Bronchial epithelial cell (primary cell): ENCODE data around the gene ADNP2. TPM values are rescaled to one million over a fixed set of nuclear protein-coding genes. Genes with fewer than 3 reads are reported as not detected.
A peak's percentile ranks its signal among the peaks of the same experiment; 100 is the strongest.

ENCODE experiments used
- DNase-seq: peaks from one replicate; pipeline ENCODE4 v3.0.0-alpha.2; 2010; ENCODE audit warnings: low read depth
- FAIRE-seq: peaks from 2 replicates; lab custom pipeline; 2011; peaks lifted over from hg19 to GRCh38; lab: Jason Lieb, UNC
- H3K27me3 ChIP-seq: 2 replicates; pipeline ENCODE4 v1.5.1; 2011; ENCODE audit warnings: low read length; ENCODE audit not compliant: control insufficient read depth, insufficient read depth
- H3K36me3 ChIP-seq: 2 replicates; pipeline ENCODE4 v1.5.1; 2011; ENCODE audit warnings: low read length; ENCODE audit not compliant: control insufficient read depth, insufficient read depth
- H3K4me3 ChIP-seq: 2 replicates; pipeline ENCODE4 v1.5.1; 2011; ENCODE audit warnings: mild to moderate bottlenecking, low read depth, low read length, control low read depth
- CTCF ChIP-seq: IDR thresholded peaks from 2 replicates; pipeline ENCODE4 v1.5.1; 2011; ENCODE audit warnings: mild to moderate bottlenecking, moderate library complexity, low read length, control low read depth, inconsistent platforms; ENCODE audit not compliant: insufficient read depth, severe bottlenecking
- total RNA-seq: library from RNA; depleted of rRNA; stranded (reverse); fragments of >200 nt; gene quantifications from 2 replicates; pipeline ENCODE4 v1.2.1, GENCODE V29; 2014

ADNP2 gene
- 19.3 and 21.6 TPM in 2 replicates for total RNA-seq

- H3K27me3 ChIP-seq: no peaks in the 10 kb centered on the region
- H3K4me3 ChIP-seq: peak within 1 kb of the TSS; percentile 69
- no peaks in the 10 kb centered on the region for H3K36me3 ChIP-seq
- FAIRE-seq: peak; percentile 86
- TF ChIP-seq CTCF: no peak
- DNase-seq: peak; percentile 93
Observed at GRCh38 chr18:80108739-80109675, at the start of gene ADNP2. Gene ADNP2 (plus strand): TSS chr18:80109262. CDS start chr18:80117543, 8,281 bp downstream.

- TF ChIP-seq CTCF: no peak
- no peak overlapping the region for H3K4me3 ChIP-seq
- DNase-seq: no peak
- H3K36me3 ChIP-seq: no peaks in the 10 kb centered on the region
- FAIRE-seq: no peak
- no peaks in the 10 kb centered on the region for H3K27me3 ChIP-seq
Observed at GRCh38 chr18:80059945-80060344, 49.1 kb upstream of the ADNP2 start.

DNA sequence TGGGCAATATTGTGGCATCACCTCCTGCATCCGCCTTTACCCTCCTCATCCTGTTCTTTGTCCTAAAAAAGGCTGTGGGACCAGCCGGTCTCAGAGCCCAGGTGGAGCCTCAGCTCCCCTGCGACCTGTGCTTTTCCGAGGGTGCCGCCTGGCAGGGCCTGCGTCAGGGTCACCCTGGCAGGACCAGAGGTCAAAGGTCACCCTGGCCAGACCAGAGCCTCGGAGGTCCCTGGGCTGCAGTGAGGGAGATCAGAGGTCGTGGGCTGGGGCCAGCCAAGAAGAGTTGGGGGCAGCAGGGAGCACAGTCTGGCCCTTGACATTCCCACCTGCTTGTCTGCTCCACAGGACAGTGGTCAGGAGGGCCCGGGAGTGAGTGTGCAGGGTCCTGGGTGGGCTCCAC lies 43.4 kb upstream of the ADNP2 start:
- no peak for TF ChIP-seq CTCF
- no peak for DNase-seq
- Histone ChIP-seq H3K4me3 (no peak overlapping the region), H3K27me3 (no peaks in the 10 kb centered on the region), H3K36me3 (no peaks in the 10 kb centered on the region)
- FAIRE-seq: no peak

DNA sequence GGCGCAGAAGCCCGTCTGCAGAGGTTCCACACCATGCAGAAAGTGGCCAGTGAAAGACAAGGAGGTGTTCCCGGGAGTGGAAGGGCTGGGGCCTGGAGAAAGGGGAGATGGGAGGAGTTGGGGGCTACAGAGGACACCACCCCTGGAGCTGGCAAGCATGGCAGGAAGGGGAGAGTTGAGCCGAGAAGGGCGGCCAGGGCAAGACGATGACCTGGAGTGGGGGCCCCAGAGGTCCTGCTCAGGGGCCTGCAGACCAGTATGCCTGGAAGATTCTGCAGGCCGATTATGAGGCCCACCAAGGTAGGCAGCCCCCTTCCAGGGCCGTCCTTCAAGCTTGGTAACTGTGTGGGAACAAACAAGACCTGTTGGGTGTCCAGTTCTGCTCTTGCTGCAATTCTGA lies 41.7 kb upstream of the ADNP2 start:
- Histone ChIP-seq H3K27me3 (no peaks in the 10 kb centered on the region), H3K36me3 (no peaks in the 10 kb centered on the region), H3K4me3 (no peak overlapping the region)
- FAIRE-seq: no peak
- no peak for DNase-seq
- no peak for TF ChIP-seq CTCF

DNA sequence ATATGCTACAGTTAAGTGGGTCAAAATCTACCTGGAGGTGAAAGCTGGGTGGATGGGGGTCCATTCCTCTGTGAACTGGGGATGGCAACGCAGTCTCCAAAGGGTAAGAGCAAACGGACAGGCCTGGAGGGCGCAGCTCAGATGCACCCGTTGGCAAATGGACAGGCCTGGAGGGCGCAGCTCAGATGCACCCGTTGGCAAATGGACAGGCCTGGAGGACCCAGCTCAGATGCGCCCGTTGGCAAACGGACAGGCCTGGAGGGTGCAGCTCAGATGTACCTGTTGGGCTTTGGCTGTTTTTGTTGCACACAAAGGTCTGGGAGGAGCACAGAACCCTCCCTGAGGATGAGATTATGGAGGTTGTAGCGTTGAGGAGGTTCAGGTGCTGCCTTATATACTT lies 41.2 kb upstream of the ADNP2 start:
- DNase-seq: no peak
- no peak for TF ChIP-seq CTCF
- FAIRE-seq: no peak
- Histone ChIP-seq H3K4me3 (no peak overlapping the region), H3K36me3 (no peaks in the 10 kb centered on the region), H3K27me3 (no peaks in the 10 kb centered on the region)
